ENCODE data around the gene APBA2.

- TF ChIP-seq, protein P1, sequence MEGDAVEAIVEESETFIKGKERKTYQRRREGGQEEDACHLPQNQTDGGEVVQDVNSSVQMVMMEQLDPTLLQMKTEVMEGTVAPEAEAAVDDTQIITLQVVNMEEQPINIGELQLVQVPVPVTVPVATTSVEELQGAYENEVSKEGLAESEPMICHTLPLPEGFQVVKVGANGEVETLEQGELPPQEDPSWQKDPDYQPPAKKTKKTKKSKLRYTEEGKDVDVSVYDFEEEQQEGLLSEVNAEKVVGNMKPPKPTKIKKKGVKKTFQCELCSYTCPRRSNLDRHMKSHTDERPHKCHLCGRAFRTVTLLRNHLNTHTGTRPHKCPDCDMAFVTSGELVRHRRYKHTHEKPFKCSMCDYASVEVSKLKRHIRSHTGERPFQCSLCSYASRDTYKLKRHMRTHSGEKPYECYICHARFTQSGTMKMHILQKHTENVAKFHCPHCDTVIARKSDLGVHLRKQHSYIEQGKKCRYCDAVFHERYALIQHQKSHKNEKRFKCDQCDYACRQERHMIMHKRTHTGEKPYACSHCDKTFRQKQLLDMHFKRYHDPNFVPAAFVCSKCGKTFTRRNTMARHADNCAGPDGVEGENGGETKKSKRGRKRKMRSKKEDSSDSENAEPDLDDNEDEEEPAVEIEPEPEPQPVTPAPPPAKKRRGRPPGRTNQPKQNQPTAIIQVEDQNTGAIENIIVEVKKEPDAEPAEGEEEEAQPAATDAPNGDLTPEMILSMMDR (IDR thresholded peaks at IDR 0.05) = no peak
- no peak for TF ChIP-seq POLR2AphosphoS5 (IDR thresholded peaks at IDR 0.05; ENCODE audit: insufficient read depth in 1 of 2, low read depth in 1 of 2)
Observed at GRCh38 chr15:28875461-28876000, 10.2 kb upstream of the APBA2 start.
